DMS153 treated with DMSO at 0.1 percent for 48 hours (cell line): Measurements from ENCODE around the gene DNM2.
A peak's percentile ranks its signal among the peaks of the same experiment; 100 is the strongest.
"Not testable (repeated sequence)": the region's sequence is repeated elsewhere in the genome, so short reads cannot be mapped to it uniquely, and the experiment has no call there.

Experiments
- DNase-seq: peaks from one replicate; lab custom pipeline; 2025; ENCODE audit not compliant: unreplicated experiment; lab: John Stamatoyannopoulos, UW

Gene DNM2

DNA sequence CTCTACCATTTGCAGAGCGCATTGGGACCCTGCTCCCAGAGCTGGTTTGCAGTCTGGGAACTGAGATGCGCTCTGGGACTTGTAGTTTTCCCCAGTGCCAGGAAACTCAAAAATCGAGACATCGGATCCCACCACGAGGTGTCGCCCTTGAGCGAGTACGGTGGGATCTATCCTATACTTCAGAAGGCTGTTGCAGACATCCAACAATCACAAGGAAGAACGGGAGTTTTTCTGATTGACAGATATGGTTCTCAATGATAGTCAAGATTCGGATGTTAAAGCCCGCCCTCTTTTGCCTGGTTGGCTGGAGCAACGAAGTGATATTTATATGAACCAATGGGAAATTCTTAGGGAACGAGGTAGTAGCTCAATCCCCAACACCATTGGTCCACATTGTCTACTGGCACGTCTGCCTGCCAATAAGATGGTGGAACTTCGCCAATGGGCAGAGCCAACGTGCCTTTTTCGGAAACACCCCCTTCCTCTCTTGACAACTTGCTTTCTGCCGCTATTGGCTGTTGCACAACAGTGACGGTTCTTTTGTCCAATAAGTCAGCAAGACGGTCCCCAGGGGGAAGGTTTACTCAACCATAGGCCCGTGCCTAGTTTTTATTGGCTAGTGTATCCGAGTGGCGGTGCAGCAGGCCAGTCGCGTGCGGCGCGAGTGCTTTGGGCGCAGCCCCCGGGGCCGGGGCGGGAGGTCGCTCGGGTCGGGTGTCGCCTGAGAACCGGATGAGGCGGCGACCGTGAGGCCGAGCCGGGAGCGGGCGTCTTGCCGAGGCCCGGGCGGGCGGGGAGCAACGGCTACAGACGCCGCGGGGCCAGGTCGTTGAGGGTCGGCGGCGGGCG is at the start of gene DNM2:
Gene DNM2 (plus strand): TSS at position 724 of the 849 bp plus-strand sequence. CDS start 164 bp downstream, outside the sequence.
- peak; percentile 100 for DNase-seq

DNA sequence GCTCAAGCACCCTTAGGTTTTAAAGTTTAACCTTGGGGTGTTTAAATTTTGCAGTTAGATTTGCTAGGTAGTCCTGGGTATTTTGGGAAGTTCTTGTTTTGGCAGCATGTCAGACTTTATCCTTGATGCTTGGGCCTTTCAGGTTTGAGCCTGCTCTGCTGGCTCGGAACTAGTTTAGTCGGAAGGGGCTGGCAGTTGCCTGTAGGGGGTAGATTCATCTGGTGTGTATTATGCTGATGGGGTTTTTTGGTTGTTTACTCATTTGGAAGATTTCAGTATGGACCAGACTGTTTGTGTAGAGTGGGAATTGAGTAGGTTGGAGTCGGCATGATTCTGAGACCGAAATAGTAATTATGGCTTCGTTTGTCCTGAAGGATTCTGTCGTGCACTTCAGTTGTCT is 48.6 kb upstream of the DNM2 start:
- no peak for DNase-seq

DNA sequence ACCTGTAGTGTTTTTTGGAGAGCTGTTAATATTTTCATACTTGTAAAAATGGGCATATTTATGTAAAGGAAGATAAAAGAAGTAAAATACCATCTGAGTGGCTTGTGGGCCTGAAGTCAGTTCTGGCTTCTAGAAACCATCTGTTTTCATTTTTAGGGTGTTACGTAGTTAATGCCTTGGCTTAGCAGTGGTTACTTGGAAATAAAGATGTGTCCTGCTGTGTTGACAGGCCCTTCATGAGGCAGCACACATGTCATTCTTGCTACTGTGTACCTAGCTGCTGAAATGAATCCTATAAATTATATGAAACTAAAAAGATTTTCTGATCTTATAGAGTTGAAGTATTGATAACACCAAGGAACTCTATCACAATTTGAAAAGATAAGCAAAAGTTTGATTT is 47.7 kb upstream of the DNM2 start:
- DNase-seq = no peak

DNA sequence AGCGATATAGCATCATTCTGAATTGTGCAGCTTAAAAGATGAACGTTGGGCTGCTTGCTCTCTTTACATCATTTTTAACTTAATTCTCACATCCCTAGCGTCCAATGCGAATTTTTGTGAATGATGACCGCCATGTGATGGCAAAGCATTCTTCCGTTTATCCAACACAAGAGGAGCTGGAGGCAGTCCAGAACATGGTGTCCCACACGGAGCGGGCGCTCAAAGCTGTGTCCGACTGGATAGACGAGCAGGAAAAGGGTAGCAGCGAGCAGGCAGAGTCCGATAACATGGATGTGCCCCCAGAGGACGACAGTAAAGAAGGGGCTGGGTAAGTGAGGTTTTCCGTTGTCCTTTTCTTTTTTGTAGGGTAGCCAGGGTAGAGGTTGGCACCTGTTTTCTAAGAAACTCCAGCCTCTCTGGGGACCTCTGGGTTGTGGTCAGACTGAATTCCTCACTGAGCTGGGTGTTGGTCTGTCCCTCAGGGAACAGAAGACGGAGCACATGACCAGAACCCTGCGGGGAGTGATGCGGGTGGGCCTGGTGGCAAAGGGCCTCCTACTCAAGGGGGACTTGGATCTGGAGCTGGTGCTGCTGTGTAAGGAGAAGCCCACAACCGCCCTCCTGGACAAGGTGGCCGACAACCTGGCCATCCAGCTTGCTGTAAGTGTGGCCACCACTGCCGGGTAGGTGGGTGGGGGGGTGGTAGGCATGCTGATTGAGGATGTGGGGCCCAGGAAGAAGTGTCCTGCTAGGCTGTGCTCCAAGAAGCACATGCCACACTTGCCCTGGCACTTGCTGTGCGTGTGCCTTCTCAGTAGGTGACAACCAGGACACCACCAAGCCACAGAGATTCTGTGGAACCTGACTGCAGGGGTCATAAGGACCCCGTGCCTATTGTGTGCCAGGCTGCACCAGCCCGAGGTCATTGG is 46.7 kb upstream of the DNM2 start:
- DNase-seq = no peak

DNA sequence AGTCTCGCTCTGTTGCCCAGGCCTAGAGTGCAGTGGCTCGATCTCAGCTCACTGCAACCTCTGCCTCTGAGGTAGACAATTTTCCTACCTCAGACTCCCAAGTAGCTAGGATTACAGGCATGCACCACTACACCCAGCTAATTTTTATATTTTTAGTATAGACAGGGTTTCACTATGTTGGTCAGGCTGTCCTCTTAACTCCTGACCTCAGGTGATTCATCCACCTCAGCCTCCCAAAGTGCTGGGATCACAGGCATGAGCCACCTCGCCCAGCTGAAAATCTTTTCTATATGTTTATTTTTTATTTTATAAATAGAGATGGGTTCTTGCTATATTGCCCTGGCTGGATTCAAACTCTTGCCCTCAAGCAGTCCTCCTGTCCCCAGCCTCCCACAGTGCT is 46.0 kb upstream of the DNM2 start:
- DNase-seq = not testable (repeated sequence)

DNA sequence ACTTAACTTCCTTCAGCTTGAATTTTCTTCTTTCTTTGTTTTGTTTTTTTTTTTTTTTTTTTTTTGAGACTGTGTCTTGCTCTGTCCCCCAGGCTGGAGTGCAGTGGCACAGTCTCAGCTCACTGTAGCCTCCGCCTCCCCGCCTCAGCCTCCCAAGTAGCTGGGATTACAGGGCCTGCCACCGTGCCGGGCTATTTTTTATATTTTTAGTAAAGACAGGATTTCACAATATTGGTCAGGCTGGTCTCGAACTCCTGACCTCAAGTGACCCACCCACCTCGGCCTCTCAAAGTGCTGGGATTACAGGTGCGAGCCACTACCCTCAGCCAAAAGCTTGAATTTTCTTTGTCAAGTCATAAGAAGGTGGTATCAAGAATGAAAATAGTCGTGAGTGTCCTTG is 42.7 kb upstream of the DNM2 start:
- DNase-seq = not testable (repeated sequence)

DNA sequence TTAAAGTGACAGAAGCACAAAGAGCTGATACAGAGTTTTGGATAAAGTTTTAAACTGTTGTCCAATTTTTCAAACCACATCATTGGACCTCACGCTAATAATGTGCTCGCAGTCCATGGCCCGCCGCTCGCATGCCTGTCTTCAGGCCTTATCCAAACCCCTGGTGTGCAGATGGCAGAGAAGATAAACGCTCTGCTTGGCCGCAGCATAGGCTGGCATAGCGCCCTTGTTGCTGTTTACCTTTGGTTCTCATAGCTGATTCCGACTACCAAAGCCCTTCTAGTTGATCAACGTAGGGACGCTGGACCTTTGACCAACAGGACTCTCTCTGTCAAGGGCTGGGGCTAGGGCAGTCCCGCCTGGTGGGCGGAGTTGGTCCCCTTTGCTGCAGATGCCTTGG is 40.1 kb upstream of the DNM2 start:
- DNase-seq = no peak

DNA sequence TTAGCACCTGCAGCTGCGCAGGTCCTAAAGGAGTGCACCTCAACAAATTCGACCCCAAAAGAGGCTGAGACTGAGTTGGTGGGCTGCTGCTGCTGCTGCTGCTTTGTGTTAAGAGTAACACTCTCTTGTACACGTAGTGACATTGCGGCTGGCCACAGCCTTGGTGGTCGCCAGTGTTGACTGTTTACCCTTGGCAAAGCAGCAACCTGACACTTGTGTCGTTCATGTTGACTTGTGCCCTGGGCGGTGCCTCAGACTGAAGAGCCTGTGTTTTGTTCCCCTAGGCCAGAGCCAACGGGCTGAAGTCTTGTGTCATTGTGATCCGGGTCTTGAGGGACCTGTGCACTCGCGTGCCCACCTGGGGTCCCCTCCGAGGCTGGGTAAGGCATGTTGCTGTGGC is 39.1 kb upstream of the DNM2 start:
- no peak for DNase-seq

DNA sequence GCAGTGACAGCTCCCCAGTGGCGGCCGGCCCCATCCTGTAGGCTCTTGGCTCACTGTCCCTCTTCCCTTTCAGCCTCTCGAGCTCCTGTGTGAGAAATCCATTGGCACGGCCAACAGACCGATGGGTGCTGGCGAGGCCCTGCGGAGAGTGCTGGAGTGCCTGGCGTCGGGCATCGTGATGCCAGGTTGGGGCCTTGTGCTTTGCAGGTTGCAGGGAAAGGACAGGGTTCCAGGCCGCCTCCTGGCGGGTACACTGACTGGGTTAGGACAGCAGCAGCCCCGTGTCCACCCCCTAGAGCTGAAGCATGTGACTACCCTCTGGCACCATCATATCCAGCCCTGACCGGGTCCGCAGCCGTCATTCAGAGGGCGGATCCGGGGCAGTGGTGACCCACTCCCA is 38.1 kb upstream of the DNM2 start:
- DNase-seq = no peak

DNA sequence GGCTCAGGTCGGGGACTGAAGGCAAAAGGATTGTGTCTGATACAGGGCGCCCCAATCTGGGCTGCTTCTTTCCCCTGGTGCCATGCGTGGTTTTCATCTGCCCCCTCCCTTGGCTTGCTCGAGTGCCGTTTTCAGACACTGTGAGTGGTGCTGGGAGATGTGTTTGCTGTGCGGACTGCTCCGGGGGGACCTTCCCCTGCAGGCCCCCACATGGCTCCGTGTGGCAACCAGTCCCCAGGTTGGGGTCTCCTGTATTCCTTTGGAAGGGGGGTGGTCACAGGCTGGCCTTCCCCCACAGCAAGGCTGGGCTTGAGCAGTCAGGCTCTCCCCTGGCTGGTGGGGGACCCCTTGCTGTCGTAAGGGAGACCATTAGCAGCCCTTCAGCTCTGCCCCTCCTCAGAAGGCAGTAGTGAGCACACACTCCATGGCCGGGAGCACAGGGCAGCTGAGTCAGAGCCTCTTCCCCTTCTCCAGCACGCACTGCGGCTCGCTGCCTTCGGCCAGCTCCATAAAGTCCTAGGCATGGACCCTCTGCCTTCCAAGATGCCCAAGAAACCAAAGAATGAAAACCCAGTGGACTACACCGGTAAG is 37.2 kb upstream of the DNM2 start:
- DNase-seq = no peak

DNA sequence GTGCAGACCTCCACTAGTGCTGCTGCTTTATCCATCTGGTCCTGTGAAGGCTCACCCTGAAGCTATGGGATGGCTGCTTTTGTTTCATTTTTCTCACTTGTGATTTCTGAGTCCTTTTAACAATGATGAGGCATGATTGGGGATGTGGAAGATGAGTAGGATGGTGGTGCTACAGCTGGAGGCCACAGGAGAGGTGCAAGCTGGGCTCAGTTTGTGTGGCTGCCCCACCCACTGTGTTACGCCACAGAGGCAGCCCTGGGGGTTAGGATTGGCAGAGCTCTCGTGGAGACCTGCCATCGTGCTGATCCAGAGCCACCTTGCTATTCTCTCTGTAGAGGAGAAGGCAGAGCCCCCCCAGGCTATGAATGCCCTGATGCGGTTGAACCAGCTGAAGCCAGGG is 36.2 kb upstream of the DNM2 start:
- DNase-seq = no peak

DNA sequence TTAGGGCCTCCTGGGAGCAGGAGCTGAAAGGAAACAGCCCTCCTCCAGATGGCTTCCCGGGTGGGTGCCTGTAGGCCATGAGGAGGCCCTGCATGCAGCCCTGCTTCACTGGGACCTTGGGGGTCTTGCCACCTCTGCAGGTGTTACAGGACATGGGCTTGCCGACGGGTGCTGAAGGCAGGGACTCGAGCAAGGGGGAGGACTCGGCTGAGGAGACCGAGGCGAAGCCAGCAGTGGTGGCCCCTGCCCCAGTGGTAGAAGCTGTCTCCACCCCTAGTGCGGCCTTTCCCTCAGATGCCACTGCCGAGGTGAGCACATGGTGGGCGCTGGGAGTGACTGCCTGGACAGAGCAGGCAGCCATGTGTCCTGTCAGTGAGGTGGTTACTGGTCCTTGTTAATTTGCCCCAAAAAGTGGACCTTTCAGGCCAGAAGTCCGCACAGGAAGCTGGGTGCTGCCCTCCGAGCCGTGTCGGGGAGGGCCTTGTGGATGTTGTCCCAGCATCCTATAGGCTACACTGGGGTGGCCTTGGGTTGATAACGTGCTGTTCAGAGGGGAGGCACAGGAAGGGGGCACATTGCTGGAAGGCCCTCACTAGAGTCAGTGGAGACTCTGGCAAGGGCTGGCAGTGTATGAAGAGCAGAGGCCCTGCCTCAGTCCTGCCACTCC is 35.3 kb upstream of the DNM2 start:
- no peak for DNase-seq

DNA sequence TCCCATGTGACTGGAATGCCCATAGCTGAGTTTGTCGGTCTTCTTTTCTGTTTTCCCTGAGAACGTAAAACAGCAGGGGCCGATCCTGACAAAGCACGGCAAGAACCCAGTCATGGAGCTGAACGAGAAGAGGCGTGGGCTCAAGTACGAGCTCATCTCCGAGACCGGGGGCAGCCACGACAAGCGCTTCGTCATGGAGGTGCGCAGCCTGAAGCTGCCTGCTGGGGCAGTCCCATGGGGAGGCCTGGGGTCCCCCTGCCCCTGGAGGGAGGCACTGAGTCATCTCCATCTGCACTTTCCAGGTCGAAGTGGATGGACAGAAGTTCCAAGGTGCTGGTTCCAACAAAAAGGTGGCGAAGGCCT is 34.8 kb upstream of the DNM2 start:
- no peak for DNase-seq

DNA sequence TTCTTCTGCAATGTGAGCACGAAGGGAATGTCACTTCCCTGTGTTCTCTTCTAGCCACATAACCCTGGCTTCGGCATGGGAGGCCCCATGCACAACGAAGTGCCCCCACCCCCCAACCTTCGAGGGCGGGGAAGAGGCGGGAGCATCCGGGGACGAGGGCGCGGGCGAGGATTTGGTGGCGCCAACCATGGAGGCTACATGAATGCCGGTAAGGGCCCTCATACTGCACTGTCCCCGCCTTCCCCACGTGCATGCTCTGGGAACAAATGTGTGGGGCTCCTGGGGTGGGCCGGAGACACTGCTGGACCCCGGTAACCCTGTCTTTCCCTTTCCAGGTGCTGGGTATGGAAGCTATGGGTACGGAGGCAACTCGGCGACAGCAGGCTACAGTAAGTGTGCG is 34.3 kb upstream of the DNM2 start:
- no peak for DNase-seq

DNA sequence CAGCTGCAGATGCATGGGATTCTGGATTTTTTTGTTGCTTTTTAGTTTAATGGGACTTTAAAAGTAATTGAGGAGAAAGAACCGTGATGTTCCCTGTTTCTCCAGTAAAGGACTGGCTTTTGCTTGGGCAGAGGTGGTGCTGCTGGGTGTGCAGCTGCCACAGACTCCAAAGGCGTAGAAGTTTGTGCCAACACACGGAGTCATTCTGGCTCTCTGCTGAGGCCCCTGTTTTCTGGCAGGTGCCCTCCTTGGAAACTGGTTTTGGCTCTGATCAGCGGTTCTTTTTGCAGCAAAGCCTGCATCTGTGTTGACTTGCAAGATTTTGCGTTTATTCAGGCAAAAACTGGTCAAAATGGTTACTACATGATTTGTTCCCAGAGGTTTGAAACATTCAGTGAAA is 32.7 kb upstream of the DNM2 start:
- no peak for DNase-seq

DNA sequence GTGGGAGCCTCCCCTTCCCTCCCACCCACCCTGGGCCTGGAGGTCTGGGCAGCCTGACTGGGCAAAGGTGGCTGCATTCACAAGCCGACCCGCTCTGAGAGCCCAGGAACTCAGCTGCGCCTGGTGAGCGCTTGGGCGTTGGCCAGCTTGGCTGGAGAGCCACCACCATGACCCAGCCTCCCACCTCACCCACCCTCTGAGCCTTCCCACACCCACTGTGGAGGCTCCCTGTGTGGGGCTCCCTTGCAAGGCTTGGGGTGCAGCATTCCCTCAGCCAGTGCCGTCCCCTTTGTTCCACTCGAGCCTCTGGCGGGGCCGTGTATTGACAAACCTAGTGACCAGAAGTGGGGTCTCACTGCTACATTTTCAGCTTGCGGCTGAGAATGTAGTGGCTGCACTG is 31.7 kb upstream of the DNM2 start:
- no peak for DNase-seq

DNA sequence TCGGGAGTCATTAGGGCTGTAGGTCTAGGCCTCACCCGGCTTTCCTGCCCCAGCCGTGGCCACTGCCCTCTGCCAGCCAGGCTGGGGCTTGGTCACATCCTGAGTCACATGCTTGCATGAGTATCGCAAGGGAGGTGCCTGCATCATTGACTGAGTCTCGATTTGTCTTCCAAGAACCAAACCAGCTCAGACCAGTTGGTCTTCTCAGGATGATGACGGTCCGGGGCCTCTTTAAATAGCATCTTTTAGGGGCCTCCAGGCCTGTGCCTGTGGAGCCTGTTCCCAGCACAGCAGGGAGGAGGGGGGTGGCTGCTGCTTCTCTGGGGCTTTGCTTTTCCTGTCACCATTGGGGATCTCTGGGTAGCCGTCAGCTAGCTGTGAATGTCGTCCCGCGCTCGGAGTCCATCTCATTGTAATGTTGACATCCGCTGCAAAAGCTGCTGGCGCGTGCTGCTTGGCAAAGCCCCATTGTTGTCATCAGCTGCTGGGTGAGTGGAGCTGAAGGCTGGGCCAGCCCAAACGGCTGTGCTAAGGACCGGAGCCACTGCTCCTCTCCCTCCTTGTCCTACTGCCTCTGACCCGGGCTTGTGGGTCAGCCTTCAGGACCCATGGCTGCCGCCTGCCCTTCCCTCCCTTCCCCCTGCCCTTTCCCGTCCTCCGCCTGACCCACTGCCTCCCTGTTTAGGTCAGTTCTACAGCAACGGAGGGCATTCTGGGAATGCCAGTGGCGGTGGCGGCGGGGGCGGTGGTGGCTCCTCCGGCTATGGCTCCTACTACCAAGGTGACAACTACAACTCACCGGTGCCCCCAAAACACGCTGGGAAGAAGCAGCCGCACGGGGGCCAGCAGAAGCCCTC is 31.0 kb upstream of the DNM2 start:
- no peak for DNase-seq

DNA sequence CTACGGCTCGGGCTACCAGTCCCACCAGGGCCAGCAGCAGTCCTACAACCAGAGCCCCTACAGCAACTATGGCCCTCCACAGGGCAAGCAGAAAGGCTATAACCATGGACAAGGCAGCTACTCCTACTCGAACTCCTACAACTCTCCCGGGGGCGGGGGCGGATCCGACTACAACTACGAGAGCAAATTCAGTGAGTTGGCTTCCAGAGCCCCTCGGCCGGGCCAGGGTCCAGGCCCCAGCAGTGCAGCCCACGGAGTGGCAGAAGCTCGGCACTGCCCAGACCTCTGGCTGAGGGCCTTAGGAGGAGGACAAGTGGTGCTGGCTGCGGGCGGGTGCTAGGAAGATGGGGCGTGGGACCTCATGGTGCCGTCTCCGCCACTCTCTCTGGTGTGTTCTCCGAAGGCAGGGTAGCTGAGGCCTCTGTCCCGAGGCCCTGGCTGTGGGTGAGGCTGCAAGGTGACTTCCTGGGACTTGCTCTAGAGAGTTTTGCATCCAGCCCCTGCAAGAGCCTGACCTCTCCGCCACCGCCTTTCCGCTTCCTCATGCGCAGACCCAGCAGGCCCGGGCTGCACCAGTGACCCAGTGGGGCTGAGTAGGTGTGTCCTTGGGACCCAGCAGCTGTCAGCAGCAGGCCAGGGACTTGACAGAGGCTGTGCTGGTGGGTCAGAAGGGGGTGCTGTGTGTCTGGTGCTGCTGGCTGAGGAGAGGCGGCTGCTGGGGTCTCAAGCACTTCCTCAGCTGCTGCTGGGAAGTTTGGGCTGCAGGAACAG is 30.2 kb upstream of the DNM2 start:
- DNase-seq = no peak

DNA sequence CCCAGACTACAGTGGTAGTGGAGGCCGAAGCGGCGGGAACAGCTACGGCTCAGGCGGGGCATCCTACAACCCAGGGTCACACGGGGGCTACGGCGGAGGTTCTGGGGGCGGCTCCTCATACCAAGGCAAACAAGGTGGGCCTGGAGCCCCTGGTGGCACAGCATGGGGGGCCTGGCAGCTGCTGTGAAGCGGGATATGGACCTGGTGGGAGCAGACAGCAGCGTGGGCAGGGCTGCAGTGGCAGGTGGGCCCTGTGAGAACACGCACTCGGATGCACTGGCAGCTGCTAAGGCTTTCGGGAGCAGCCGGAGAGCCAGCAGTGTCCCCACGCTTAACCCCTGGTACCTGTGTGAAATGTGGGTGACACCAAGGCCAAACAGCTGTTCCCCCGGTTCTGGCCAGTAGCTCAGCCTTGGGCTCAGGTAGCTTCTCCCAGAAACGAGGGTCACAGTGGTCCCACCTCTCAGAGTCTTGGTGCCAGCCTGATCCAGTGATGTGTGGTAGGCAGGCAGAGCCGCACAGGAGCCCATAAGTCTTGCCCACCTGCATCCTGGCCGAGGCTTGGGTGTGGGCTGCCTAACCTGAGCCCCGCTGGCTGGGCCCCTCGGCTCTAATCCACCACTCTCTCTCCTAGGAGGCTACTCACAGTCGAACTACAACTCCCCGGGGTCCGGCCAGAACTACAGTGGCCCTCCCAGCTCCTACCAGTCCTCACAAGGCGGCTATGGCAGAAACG is 29.2 kb upstream of the DNM2 start:
- DNase-seq = no peak
